22Rv1 (cell line): ENCODE results near the gene MUC2.

Source experiments
- H3K27ac ChIP-seq: fragments of 450-650 bp; 2 replicates; pipeline ENCODE4 v1.5.1; 2017
- ZFX ChIP-seq: fragments of 450-650 bp; IDR thresholded peaks from 2 replicates; pipeline ENCODE4 v1.6.1; 2017; ENCODE audit warnings: antibody characterized with exemption, borderline replicate concordance
- TF ChIP-seq, protein P1 (sequence below): fragments of 450-650 bp; IDR thresholded peaks from 2 replicates; pipeline ENCODE4 v1.5.1; 2017; ENCODE audit warnings: mild to moderate bottlenecking

MUC2 gene

DNA sequence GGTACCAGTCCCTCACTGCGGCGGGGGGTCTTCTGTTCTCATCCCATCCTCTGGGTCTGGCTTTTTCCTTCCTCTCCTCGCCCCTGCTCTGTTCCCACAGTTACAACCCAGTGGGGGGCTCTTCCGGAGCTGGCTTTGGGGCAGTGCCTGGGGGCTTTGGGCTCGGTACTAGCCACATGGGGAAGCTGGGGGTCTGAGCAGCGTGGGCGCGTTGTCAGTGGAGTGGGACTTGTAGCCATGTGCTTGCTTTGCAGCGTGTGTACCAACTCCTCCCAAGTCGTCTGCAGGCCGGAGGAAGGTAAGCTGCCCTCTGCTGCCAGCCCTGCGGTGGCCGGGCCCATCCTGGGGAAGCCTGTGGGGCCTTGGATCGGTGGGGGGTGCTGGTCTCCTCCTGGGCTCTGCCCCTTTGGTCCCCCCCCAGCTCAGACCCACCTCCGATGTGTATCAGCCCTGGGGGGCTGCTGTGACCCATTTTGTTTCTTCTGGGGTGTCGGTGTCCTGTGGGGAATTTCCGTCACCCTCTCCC, 17.5 kb downstream of the MUC2 start:
- no peak for TF ChIP-seq ZFX
- TF ChIP-seq, protein P1, sequence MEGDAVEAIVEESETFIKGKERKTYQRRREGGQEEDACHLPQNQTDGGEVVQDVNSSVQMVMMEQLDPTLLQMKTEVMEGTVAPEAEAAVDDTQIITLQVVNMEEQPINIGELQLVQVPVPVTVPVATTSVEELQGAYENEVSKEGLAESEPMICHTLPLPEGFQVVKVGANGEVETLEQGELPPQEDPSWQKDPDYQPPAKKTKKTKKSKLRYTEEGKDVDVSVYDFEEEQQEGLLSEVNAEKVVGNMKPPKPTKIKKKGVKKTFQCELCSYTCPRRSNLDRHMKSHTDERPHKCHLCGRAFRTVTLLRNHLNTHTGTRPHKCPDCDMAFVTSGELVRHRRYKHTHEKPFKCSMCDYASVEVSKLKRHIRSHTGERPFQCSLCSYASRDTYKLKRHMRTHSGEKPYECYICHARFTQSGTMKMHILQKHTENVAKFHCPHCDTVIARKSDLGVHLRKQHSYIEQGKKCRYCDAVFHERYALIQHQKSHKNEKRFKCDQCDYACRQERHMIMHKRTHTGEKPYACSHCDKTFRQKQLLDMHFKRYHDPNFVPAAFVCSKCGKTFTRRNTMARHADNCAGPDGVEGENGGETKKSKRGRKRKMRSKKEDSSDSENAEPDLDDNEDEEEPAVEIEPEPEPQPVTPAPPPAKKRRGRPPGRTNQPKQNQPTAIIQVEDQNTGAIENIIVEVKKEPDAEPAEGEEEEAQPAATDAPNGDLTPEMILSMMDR, result no peak
- no peak overlapping the region for H3K27ac ChIP-seq

DNA sequence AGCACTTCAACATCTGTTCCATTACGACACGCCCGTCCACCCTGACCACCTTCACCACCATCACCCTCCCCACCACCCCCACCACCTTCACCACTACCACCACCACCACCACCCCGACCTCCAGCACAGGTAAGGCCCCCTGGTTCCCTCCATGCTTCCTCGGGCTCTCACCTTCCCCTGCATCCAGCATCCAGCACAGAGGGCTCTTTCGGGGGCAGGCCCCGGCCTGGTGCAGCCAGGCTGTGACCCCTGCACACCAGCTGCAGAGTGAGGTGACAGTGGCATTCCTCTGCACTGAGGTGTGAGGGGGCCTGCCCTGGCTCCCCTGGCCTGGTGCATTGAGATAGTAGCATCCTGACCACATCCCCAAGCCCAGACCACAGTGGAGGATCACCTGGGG, 18.2 kb downstream of the MUC2 start:
- TF ChIP-seq, protein P1, result no peak
- TF ChIP-seq ZFX, result no peak
- no peak overlapping the region for H3K27ac ChIP-seq

DNA sequence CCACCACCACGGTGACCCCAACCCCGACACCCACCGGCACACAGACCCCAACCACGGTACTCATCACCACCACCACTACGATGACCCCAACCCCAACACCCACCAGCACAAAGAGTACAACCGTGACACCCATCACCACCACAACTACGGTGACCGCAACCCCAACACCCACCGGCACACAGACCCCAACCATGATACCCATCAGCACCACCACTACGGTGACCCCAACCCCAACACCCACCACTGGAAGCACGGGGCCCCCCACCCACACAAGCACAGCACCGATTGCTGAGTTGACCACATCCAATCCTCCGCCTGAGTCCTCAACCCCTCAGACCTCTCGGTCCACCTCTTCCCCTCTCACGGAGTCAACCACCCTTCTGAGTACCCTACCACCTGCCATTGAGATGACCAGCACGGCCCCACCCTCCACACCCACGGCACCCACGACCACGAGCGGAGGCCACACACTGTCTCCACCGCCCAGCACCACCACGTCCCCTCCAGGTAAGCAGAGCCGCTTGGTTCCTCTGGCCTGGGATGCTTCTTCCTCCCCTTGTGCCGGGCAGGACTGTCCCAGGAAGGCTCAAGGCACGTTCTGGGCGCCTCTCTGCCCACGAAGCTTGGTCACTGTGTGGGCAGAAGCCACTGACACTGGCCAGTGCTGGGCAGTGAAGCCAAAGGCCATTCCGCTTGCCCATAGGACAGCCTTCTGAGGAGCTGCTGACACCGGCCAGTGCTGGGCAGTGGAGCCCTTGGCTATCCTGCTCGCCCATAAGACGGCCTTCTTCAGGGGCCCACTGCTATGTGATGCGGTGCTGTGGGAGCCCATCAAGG, 25.1 kb downstream of the MUC2 start:
- H3K27ac ChIP-seq, result no peak overlapping the region
- TF ChIP-seq, protein P1, result no peak
- TF ChIP-seq ZFX, result no peak

DNA sequence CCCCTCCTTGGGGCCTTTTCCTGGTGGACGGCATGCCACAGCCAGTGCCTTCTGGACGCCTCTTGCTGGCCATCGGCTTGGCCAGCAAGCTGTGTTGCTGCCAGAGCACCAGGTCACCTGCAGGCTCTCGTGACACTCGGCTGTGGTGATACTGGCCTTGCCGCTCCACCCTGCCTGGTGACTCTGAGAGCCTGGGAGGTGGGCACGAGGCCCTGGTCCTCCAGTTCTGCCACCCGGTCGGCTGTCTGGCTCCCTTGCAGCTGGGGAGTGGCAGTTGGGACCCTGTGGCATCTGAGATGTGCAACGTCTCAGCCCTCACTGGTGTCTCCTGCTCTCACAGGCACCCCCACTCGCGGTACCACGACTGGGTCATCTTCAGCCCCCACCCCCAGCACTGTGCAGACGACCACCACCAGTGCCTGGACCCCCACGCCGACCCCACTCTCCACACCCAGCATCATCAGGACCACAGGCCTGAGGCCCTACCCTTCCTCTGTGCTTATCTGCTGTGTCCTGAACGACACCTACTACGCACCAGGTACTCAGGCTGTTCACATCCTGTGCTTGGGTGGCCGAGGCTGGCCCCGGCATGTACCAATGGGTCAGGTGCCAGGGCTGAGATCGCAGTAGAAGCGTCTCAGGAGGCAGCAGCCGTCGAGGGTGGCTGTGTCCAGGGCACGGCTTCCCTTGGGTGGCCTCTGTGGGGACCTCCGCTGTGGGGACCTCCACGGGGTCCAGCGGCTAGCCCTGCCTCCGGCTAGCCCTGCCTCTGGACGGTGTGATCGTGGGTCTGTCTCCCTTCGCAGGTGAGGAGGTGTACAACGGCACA, 26.0 kb downstream of the MUC2 start:
- no peak overlapping the region for H3K27ac ChIP-seq
- no peak for TF ChIP-seq ZFX
- TF ChIP-seq, protein P1, result no peak

DNA sequence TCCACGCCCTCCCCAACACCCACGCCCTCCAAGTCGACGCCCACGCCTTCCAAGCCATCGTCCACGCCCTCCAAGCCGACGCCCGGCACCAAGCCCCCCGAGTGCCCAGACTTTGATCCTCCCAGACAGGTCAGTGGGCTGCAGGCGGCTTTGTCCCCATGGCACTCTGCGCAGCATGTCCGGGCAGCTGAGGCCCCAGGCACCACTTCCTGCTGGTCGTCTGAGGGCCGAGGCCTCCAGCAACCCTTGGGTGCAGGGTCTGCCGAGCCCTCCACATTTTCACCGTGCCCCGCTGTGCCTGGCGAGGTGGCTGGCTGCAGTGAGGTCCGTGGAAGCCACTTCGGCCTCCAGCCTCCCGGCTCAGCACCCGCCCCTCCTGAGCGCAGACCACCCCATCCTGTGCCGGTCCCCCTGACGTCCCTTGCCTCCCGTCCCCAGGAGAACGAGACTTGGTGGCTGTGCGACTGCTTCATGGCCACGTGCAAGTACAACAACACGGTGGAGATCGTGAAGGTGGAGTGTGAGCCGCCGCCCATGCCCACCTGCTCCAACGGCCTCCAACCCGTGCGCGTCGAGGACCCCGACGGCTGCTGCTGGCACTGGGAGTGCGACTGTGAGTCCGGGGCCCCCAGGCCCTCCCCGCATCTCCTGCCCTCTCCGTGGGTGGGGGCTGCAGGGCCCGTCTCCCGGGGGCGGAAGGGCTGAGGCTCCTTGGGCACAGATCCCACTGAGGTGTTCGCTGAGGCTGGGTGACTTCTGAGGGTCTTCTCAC, 26.8 kb downstream of the MUC2 start:
- H3K27ac ChIP-seq, result no peak overlapping the region
- TF ChIP-seq ZFX, result no peak
- TF ChIP-seq, protein P1, result no peak

DNA sequence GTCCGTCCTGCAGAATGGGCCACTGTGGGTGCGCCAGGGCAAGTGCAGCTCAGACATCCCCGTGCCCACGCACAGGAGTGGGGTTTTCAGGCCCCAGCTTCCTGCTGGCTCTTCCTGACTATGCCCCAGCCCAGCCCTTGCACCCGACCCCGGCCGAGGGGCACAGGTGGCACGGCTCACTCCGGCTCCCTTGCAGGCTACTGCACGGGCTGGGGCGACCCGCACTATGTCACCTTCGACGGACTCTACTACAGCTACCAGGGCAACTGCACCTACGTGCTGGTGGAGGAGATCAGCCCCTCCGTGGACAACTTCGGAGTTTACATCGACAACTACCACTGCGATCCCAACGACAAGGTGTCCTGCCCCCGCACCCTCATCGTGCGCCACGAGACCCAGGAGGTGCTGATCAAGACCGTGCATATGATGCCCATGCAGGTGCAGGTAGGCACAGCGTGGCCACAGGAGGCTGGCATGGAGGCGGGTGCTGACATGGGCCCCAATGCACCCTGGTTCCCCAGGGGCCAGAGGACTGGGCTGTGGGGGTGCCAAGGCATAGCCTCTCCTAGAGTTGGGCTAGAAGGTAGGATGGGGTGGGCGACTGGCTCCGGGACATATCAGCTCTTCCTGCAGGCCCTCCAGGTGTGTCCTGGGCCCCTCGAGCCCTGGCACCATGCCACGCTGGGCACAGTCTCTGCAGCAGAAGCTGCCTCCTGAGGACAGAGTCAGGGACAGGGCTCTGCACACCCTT, 27.7 kb downstream of the MUC2 start:
- no peak for TF ChIP-seq ZFX
- TF ChIP-seq, protein P1, result no peak
- H3K27ac ChIP-seq, result no peak overlapping the region
